Activated CD4-positive, alpha-beta T cell treated with anti-CD3 and anti-CD28 coated beads for 36 hours (primary cell): ENCODE measurements around the gene PTCH1. TPM values are rescaled to one million over a fixed set of nuclear protein-coding genes. Genes with fewer than 3 reads are reported as not detected.
A peak's percentile ranks its signal among the peaks of the same experiment; 100 is the strongest.

Experiments
- ATAC-seq: fragments of 200-7000 bp; cut with Tn5 transposase; one replicate; pipeline ENCODE4 v1.10.0; 2021; ENCODE audit warnings: mild to moderate bottlenecking, moderate library complexity
- CTCF ChIA-PET: fragments of 350-600 bp; sonication (Branson Sonifier 250); formaldehyde crosslinking; loops from one replicate; lab custom pipeline; 2021; ENCODE audit warnings: antibody characterized with exemption; lab: Charles Lee
- POLR2A ChIA-PET: fragments of 350-600 bp; sonication (Branson Sonifier 250); formaldehyde crosslinking; loops from one replicate; lab custom pipeline; 2021; ENCODE audit warnings: antibody characterized with exemption, inconsistent platforms; lab: Charles Lee
- DNase-seq: peaks from one replicate; pipeline ENCODE4 v3.0.0-alpha.2; 2020
- H3K27ac Mint-ChIP-seq: one replicate; pipeline ENCODE4 v1.8.0; 2021; ENCODE audit warnings: mixed read lengths
- H3K27me3 Mint-ChIP-seq: one replicate; pipeline ENCODE4 v1.8.0; 2021; ENCODE audit warnings: mixed read lengths
- H3K36me3 Mint-ChIP-seq: one replicate; pipeline ENCODE4 v1.8.0; 2021; ENCODE audit warnings: low read depth, mixed read lengths
- H3K4me1 Mint-ChIP-seq: one replicate; pipeline ENCODE4 v1.8.0; 2021; ENCODE audit warnings: mixed read lengths
- H3K4me3 Mint-ChIP-seq: one replicate; pipeline ENCODE4 v1.8.0; 2021; ENCODE audit warnings: mild to moderate bottlenecking, moderate library complexity, mixed read lengths
- H3K9me3 Mint-ChIP-seq: one replicate; pipeline ENCODE4 v1.8.0; 2021; ENCODE audit warnings: low read depth, mixed read lengths
- intact Hi-C, 2 experiments: fragments of 100-400 bp; cut with DNase I in 1 of 2; cut with micrococcal nuclease in 1 of 2; formaldehyde crosslinking; loops; one replicate each; pipeline versions ENCODE4 v1.14.2 to v1.15.1; 2022 to 2024; cut with DNase I, micrococcal nuclease
- total RNA-seq, 2 experiments: library from RNA; stranded (reverse); gene quantifications; one replicate each; pipeline ENCODE4 v1.2.3, GENCODE V29; 2021

The PTCH1 gene
- total RNA-seq, 2 experiments from 2014 or later = 4.4 to 5.6 TPM

DNA sequence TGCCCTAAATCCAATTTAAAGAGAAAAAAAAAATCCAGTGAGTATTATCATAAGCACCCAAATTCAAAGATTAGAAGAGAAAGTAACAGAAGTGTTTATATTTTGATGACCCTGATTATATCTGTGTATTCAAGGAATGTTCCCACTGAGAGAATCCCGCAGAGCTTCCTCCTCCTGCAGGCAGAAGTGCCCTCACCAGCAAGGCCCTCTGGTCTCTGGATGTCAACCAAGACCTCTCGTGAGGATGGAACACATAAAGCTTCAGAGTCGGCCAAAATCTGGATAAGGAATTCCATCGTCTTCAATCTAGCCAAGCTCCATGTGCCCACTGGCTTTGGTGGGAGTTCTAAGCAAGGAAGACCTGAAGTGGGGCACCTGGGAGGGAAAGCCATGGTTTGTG, 18.1 kb downstream of the PTCH1 start:
- no peaks in the 10 kb centered on the region for H3K9me3 Mint-ChIP-seq
- intact Hi-C loops = no loop called here
- DNase-seq (no peak), ATAC-seq (no peak)
- H3K4me3 Mint-ChIP-seq = no peak overlapping the region
- H3K27me3 Mint-ChIP-seq = peaks cover 8% of the 10 kb centered on the region
- POLR2A ChIA-PET = no interaction called here
- CTCF ChIA-PET = interaction anchor here (1.0 kb wide), 1 partner anchor 8 kb away, joined by 3 read pairs; no protein-coding TSS in a partner anchor
- H3K4me1 Mint-ChIP-seq = peaks cover 60% of the 10 kb centered on the region
- H3K27ac Mint-ChIP-seq = no peak overlapping the region
- H3K36me3 Mint-ChIP-seq = no peaks in the 10 kb centered on the region

DNA sequence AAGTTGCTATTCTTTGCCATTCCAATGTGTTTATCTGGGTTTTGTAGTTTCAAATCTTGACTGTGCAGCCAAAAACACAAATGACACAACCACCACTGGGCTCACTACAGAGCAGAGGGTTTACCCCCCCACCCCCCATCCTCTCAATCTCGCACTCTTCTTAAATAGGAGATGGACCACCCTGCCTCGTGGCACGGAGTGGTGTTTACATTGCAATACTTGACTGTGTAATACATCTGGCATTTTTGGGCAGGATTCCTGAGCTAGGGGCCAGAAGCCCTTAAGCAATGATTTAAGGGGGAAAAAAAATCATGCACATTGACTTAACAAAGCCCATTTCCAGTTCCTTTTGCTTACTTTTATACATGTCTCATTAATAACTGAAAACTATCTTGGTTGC, 19.0 kb downstream of the PTCH1 start:
- Mint-ChIP-seq H3K27ac (no peak overlapping the region), H3K36me3 (no peaks in the 10 kb centered on the region), H3K9me3 (no peaks in the 10 kb centered on the region), H3K4me1 (peaks cover 57% of the 10 kb centered on the region), H3K4me3 (no peak overlapping the region), H3K27me3 (peaks cover 5% of the 10 kb centered on the region)
- CTCF ChIA-PET = interaction anchor here (0.6 kb wide), 1 partner anchor 742 kb away, joined by 5 read pairs; no protein-coding TSS in a partner anchor
- no peak for DNase-seq
- POLR2A ChIA-PET = interaction anchor here (0.6 kb wide), 1 partner anchor 582 kb away, joined by 4 read pairs; no protein-coding TSS in a partner anchor
- intact Hi-C loops = no loop called here
- ATAC-seq = no peak

DNA sequence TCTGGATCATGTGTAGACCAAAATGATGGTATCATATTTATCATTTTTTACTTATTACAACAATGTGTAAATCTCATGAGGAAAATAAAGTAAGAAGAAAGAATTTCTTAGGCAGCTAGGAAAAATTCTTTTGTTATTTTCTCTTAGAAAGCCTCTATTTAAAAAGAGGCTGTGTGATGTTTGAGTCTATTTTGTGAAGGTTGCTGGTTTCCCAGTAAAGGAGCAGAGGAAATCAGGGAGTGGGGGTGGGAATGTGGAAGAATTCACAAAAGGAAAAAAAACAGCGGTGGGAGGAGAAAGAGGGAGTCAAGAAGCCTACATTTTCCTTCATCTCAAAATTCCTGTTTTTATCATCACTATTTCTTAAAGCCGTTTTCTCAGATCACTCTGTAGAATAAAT, 20.1 kb downstream of the PTCH1 start:
- ChIA-PET CTCF (interaction anchor here (0.7 kb wide), 1 partner anchor 773 kb away, joined by 3 read pairs; no protein-coding TSS in a partner anchor), POLR2A (no interaction called here)
- intact Hi-C loops = no loop called here
- H3K4me1 Mint-ChIP-seq = peaks cover 62% of the 10 kb centered on the region
- H3K9me3 Mint-ChIP-seq = no peaks in the 10 kb centered on the region
- no peaks in the 10 kb centered on the region for H3K27me3 Mint-ChIP-seq
- H3K4me3 Mint-ChIP-seq = no peak overlapping the region
- no peaks in the 10 kb centered on the region for H3K36me3 Mint-ChIP-seq
- H3K27ac Mint-ChIP-seq = no peak overlapping the region
- DNase-seq = no peak
- ATAC-seq = no peak

GRCh38 chr9:95495961-95496360, 20.8 kb downstream of the PTCH1 start:
- ATAC-seq (no peak), DNase-seq (no peak)
- peaks cover 66% of the 10 kb centered on the region for H3K4me1 Mint-ChIP-seq
- CTCF ChIA-PET = no interaction called here
- H3K9me3 Mint-ChIP-seq = no peaks in the 10 kb centered on the region
- H3K27me3 Mint-ChIP-seq = no peaks in the 10 kb centered on the region
- no peak overlapping the region for H3K4me3 Mint-ChIP-seq
- H3K27ac Mint-ChIP-seq = no peak overlapping the region
- no peaks in the 10 kb centered on the region for H3K36me3 Mint-ChIP-seq
- POLR2A ChIA-PET = no interaction called here
- intact Hi-C loops = loop anchor here in 1 of 2 experiments (2.0 kb wide), 1 partner anchor 15 kb away; no protein-coding TSS in a partner anchor

- H3K9me3 Mint-ChIP-seq = no peaks in the 10 kb centered on the region
- no peak for ATAC-seq
- H3K27me3 Mint-ChIP-seq = no peaks in the 10 kb centered on the region
- peaks cover 66% of the 10 kb centered on the region for H3K4me1 Mint-ChIP-seq
- DNase-seq = no peak
- intact Hi-C loops = loop anchor here in 1 of 2 experiments (2.0 kb wide), 1 partner anchor 15 kb away; no protein-coding TSS in a partner anchor
- H3K27ac Mint-ChIP-seq = no peak overlapping the region
- H3K4me3 Mint-ChIP-seq = no peak overlapping the region
- ChIA-PET POLR2A (no interaction called here), CTCF (no interaction called here)
- H3K36me3 Mint-ChIP-seq = no peaks in the 10 kb centered on the region
Observed at GRCh38 chr9:95495529-95495928, 21.2 kb downstream of the PTCH1 start.

- ChIA-PET POLR2A (no interaction called here), CTCF (interaction anchor here (0.7 to 1.2 kb wide), 2 partner anchors 10 to 12 kb away, joined by 4 read pairs; no protein-coding TSS in a partner anchor)
- H3K36me3 Mint-ChIP-seq = no peaks in the 10 kb centered on the region
- peak overlapping the region; percentile 68 for H3K4me3 Mint-ChIP-seq
- peak; percentile 98 for ATAC-seq
- peak; percentile 92 for DNase-seq
- H3K27ac Mint-ChIP-seq = peak overlapping the region; percentile 93
- no peaks in the 10 kb centered on the region for H3K27me3 Mint-ChIP-seq
- no peaks in the 10 kb centered on the region for H3K9me3 Mint-ChIP-seq
- intact Hi-C loops = loop anchor here (1.0 to 5.0 kb wide), 6 partner anchors 12 to 723 kb away; partner anchors contain the start of gene ERCC6L2 (in 1 of the 2)
- H3K4me1 Mint-ChIP-seq = peaks cover 68% of the 10 kb centered on the region
Observed at GRCh38 chr9:95494416-95495371, 22.1 kb downstream of the PTCH1 start.

DNA sequence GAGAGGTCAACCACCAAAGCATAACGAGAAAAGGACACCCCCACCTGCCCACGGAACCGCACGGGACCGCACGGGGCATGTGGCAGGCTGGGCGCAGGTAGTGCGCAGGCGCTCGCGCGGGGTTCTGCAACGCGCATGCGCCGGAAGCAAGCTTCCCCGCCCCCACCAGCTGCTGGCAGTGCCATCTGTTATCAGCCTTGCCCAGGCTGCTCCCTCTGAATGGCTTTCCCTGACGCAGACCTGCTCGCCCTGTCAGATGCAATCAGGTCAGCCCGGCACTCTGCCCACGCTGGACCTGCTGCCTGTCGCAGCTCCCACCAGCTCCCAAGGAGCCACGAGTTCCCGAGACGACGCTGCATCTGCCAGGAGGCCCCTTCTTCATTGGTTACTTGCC, 22.8 kb downstream of the PTCH1 start:
- peak; percentile 57 for DNase-seq
- ATAC-seq = peak; percentile 3
- Mint-ChIP-seq H3K36me3 (no peaks in the 10 kb centered on the region), H3K4me3 (peak overlapping the region; percentile 68), H3K27ac (peak overlapping the region; percentile 93), H3K27me3 (no peaks in the 10 kb centered on the region), H3K9me3 (no peaks in the 10 kb centered on the region), H3K4me1 (peaks cover 66% of the 10 kb centered on the region)
- POLR2A ChIA-PET = no interaction called here
- CTCF ChIA-PET = interaction anchor here (0.7 to 1.2 kb wide), 2 partner anchors 11 to 13 kb away, joined by 4 read pairs; no protein-coding TSS in a partner anchor
- intact Hi-C loops = loop anchor here (1.0 to 5.0 kb wide), 6 partner anchors 12 to 723 kb away; partner anchors contain the start of gene ERCC6L2 (in 1 of the 2)

DNA sequence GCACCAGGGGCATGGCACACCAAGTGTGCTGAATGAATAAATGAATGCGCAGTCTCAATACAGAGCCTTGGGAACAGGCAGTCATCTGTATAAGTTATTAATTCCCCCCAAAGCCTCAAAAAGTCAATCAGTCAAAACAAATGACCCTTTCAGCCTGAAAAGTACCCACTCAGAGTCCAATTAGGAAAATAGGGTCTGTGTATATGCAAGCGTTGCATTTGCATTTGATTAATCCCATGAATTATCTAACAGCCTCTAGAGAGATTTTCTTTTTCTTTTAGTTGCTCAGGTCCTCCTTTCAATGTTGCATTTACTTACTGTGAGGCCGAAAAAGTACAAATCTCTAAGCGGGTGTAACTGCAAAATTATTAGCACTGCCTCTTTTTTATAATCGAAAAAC, 23.4 kb downstream of the PTCH1 start:
- Mint-ChIP-seq H3K4me1 (peaks cover 64% of the 10 kb centered on the region), H3K27ac (no peak overlapping the region), H3K27me3 (no peaks in the 10 kb centered on the region), H3K36me3 (no peaks in the 10 kb centered on the region), H3K4me3 (no peak overlapping the region), H3K9me3 (no peaks in the 10 kb centered on the region)
- ATAC-seq (no peak), DNase-seq (no peak)
- ChIA-PET POLR2A (no interaction called here), CTCF (interaction anchor here (0.6 to 1.2 kb wide), 3 partner anchors 11 to 724 kb away, joined by 3 to 4 read pairs (median 3); no protein-coding TSS in a partner anchor)
- intact Hi-C loops = loop anchor here (5.0 kb wide), 2 partner anchors 384 to 724 kb away; partner anchors contain the start of gene ERCC6L2 (in 1 of the 2)

- DNase-seq (no peak), ATAC-seq (no peak)
- Mint-ChIP-seq H3K27me3 (no peaks in the 10 kb centered on the region), H3K9me3 (no peaks in the 10 kb centered on the region), H3K4me3 (no peak overlapping the region), H3K27ac (no peak overlapping the region), H3K36me3 (no peaks in the 10 kb centered on the region), H3K4me1 (peaks cover 48% of the 10 kb centered on the region)
- intact Hi-C loops = loop anchor here (5.0 kb wide), 2 partner anchors 386 to 726 kb away; partner anchors contain the start of gene ERCC6L2 (in 1 of the 2)
- ChIA-PET POLR2A (no interaction called here), CTCF (no interaction called here)
Observed at GRCh38 chr9:95491543-95492320, 25.0 kb downstream of the PTCH1 start.

- Mint-ChIP-seq H3K9me3 (no peaks in the 10 kb centered on the region), H3K4me1 (peaks cover 24% of the 10 kb centered on the region), H3K27ac (no peak overlapping the region), H3K36me3 (no peaks in the 10 kb centered on the region), H3K27me3 (no peaks in the 10 kb centered on the region), H3K4me3 (no peak overlapping the region)
- DNase-seq (no peak), ATAC-seq (no peak)
- ChIA-PET POLR2A (interaction anchor here (0.7 kb wide), 1 partner anchor 28 kb away, joined by 3 read pairs; the partner anchor contains the start of gene PTCH1), CTCF (interaction anchor here (0.6 to 0.9 kb wide), 2 partner anchors 153 to 231 kb away, joined by 3 read pairs; no protein-coding TSS in a partner anchor)
- intact Hi-C loops = no loop called here
Observed at GRCh38 chr9:95488954-95489353, 27.8 kb downstream of the PTCH1 start.

DNA sequence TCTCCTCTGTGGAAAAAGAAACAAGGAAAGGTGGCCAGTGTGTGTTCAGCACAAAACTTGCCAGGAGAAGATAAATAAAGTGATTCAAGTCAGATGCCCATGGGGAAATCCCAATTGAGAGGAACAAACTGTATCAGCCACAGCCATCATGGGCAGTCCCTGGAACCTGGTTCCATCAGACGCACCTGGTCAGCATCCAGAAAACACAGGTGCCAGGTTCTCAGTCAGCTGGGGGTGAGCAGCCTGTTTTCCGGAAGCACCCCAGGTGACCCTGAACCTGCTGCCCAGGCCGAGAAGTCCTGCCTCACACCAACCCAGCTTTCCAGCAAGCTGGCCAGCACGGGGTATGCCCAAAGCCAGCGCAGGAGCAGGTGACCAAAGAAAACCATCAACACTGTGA, 30.5 kb downstream of the PTCH1 start:
- H3K36me3 Mint-ChIP-seq = no peaks in the 10 kb centered on the region
- ATAC-seq = no peak
- ChIA-PET POLR2A (no interaction called here), CTCF (no interaction called here)
- no peak overlapping the region for H3K27ac Mint-ChIP-seq
- peaks cover 4% of the 10 kb centered on the region for H3K4me1 Mint-ChIP-seq
- DNase-seq = no peak
- no peaks in the 10 kb centered on the region for H3K9me3 Mint-ChIP-seq
- H3K27me3 Mint-ChIP-seq = no peaks in the 10 kb centered on the region
- H3K4me3 Mint-ChIP-seq = no peak overlapping the region
- intact Hi-C loops = no loop called here
